GM21447 (cell line): ENCODE results near the gene QRSL1.
A peak's percentile ranks its signal among the peaks of the same experiment; 100 is the strongest.
"Not testable (repeated sequence)": the region's sequence is repeated elsewhere in the genome, so short reads cannot be mapped to it uniquely, and the experiment has no call there.

Source experiments
- ATAC-seq: cut with Tn5 transposase; IDR thresholded peaks from one replicate; pipeline ENCODE4 v1.9.1; 2021; ENCODE audit not compliant: unreplicated experiment

Gene QRSL1

DNA sequence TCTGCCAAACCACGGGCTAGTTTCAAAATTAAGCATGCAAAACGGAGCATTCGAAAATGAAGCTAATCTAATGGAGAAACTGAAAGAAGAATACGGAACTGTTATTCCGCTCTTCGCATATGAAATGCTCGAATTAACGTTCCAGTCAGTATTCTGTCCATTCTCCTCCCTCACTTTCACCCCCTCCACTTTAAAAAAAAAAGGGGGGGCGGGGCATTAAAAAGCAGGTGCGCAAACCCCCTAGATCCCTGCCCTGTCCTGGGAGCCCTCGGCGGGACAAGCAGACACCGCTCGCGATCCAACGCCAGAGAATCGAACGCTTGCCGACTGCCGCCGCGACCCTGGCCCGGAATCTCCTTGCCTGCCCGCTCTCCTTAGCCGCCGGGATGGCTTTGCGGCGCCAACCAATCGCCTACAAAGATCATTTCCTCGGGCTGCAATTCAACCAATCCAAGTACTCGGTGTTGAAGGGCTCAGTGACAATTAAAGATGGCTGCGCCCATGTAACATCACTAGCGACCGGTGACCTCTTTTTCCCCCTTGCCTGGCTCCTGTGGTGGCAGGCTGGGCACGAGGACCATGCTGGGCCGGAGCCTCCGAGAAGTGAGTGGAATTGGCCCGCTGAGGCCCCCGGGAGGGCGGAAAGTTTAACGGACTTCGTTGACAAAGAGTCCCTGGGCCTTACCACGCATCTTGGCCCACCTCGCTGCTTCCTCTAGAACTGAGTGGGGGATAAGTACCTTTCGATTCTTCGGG lies at the start of gene QRSL1, which contains the start of gene RTN4IP1:
TSS of gene QRSL1 (plus strand) at position 476 of the 756 bp plus-strand sequence. CDS start at position 580, 104 bp downstream.
TSS of gene RTN4IP1 (minus strand) at position 396 of the 756 bp plus-strand sequence. CDS start 477 bp downstream, outside the sequence.
- ATAC-seq, result peak; percentile 78

- no peak for ATAC-seq
Observed at GRCh38 chr6:106581468-106581867, 47.9 kb upstream of the QRSL1 start.

GRCh38 chr6:106586815-106587415 lies 42.5 kb upstream of the QRSL1 start:
- ATAC-seq, result no peak

- ATAC-seq, result not testable (repeated sequence)
Observed at GRCh38 chr6:106588937-106589336, 40.4 kb upstream of the QRSL1 start.

GRCh38 chr6:106591111-106591825 lies 38.1 kb upstream of the QRSL1 start:
- ATAC-seq, result no peak

GRCh38 chr6:106599440-106599839 lies 29.9 kb upstream of the QRSL1 start:
- no peak for ATAC-seq

DNA sequence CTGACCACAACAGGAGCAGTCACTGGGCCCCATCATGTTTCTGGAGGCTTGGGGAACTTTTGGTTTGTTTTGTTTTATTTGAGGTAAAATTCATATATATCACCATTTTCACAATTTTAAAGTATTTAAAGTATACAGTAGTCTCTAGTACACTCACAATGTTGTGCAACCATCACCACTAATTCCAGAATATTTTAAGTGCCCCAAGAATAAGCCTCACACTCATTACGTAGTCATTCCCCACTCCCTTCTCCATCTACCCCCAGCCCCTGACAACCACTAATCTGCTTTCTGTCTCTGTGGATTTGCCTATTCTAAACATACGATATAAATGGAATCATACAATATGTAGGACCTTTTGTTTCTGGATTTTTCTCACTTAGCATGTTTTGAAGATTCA lies 29.0 kb upstream of the QRSL1 start:
- ATAC-seq, result no peak

- peak; percentile 88 for ATAC-seq
Observed at GRCh38 chr6:106608080-106608668, 21.2 kb upstream of the QRSL1 start.

GRCh38 chr6:106609699-106610098 lies 19.7 kb upstream of the QRSL1 start:
- ATAC-seq, result no peak

DNA sequence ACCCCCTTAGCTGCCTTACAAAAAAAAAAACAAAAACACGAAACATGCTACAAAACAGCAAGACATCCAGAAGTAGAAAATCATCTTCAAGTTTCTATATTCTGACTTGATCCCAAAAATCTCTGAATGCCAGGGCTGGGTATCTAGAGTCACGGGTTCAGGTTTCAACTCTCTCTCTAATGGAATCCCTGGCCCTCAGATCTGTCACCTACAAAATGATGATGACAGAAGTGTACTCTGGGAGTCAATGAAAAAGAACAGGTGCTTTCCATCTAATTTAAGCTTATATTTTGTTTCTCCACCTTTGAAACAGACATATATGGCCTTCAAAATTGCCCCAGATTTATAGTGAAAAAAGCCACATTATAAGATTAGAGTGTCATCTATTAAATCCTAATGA lies 18.3 kb upstream of the QRSL1 start:
- no peak for ATAC-seq

DNA sequence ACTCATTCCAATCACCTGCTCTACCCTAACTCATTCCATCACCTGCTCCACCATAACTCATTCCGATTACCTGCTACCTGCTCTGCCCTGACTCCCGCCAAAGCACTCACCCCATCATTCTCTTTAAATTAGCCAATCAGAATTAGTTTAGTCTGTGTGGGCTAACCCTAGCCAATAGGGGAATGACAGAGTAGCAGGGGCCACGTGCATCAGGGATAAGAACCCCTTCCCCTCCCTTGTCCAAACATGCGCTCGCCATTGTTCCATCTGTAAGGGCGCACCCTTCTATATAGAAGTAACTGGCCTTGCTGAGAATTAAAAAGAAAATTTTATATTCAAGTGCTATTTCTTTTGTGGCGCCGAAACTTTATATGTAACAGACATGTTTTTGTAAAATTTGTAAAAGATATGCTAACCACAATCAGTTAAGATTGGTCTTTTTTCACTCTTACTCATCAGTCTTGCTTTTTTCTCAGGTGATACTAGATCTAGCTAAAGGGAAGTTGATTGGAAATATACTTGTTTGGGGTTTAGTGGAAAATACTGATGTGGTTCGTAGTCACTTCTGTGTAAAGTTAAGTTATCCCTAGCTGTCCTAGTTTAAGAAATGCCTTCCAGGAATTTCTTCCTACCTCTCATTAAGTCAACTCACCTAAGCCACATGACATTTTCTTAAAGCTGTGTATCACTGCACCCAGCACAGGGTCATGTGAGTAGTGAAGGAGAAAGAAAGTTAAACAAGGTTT lies 16.5 kb upstream of the QRSL1 start:
- ATAC-seq, result no peak

DNA sequence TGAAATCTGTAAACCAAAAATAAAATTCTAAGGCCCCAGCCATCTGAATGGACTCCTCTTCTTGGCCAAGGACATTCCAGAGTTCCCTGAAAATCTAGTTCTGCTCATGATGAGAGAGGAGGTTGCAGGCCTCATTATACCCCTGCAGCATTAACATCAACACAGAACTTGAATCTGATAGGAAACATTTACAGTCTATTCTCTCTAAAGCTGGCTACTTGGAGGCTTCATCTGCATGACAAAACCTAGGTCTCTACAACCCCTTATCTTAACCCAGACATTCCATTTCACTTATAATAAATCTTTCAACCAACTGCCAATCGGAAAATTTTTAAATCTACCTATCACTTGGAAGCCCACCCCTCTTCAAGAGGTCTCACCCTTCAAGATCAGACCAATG lies 15.8 kb upstream of the QRSL1 start:
- ATAC-seq, result no peak

GRCh38 chr6:106614166-106614565 lies 15.2 kb upstream of the QRSL1 start:
- ATAC-seq, result no peak

GRCh38 chr6:106614592-106615257 lies 14.7 kb upstream of the QRSL1 start:
- ATAC-seq, result no peak

- ATAC-seq, result peak; percentile 87
Observed at GRCh38 chr6:106617302-106617701, 12.1 kb upstream of the QRSL1 start.

DNA sequence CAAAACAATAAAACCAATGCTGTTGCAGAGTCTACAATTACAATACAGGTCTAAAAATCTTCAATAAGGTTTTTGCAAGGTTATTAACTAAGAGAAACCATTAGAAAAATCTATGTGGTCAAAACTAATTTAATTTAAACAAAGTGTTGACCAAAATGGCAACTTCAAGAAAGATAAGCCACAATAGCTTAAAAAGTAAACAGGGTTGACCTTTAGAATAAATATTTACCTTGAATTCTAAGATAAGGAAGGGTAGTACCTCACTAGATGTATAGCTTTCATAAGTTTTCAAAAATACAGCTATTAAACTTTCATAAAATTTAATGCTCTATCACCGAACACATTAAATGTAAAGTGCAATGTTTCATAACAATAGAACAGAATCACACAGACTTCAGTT lies 11.5 kb upstream of the QRSL1 start:
- no peak for ATAC-seq

DNA sequence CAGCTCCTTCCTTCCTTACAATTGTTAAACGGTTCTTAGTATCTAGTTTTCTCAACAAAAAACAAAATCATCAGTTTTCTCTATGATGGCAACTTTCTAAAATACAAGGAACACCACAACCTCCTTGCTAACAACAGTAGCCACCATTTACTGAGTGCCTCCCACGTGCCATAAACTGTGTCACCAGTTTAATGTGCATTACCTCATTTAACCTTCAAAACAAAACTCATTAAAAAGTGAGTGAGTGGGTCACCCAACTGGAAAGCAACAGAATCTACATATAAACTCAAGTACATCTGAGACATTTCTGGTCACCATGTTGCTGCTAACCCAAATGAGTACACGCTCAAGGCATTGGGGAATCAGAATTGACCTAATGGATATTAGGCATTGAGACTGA lies 11.1 kb upstream of the QRSL1 start:
- ATAC-seq, result no peak

DNA sequence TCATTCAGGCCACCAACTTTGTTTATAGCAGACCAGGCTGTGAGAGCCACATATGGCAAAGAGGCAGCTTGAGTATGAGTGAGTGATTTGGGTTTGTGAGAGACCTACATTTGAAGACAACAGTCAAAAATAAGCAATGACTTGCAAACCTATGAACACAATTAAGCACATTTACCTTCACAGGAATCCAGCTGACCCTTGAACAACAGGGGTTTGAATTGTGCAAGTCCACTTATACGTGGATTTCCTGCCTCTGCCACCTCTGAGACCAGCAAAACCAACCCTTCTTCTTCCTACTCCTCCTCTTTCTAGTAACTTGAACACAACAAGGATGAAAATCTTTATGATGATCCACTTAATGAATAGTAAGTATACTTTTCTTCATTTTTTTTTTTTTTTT lies 10.2 kb upstream of the QRSL1 start:
- no peak for ATAC-seq

DNA sequence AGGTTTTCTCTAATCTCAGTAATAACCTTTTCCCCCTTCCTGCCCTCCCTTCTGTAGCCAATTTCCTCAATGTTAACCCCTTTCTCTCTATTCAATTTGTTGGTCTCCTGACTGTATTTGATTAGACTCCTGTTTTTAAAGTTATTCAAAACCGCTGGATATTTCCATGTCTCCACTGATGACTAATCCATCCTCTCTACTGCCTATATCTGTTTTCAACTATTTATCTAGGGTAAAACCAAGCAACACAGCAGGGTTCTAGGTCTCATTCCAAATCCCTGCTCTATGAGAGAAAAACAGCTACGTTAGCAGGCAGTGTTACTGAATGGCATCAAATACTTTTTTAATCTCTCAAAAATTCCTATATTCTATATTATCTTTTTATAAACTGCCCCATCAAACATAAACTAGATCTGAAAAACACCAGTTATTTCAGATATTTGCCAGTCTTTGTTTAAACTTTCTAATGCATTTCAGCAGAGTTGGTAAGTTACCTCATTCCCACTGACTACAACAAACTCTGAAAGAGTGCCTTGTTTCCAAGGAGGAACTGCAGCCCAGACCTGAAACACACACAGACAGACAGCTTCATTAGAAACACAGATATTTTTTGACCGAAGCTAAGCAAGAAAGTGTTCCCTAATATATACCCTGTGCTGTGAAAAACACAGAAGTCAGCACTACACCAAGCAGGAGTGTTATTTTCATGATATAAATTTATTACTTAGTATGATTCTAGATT lies 8.3 kb upstream of the QRSL1 start:
- ATAC-seq, result no peak

- no peak for ATAC-seq
Observed at GRCh38 chr6:106622412-106622811, 7.0 kb upstream of the QRSL1 start.
